MCF 10A (cell line): Measurements from ENCODE around the gene CD300C. TPM values are rescaled to one million over a fixed set of nuclear protein-coding genes. Genes with fewer than 3 reads are reported as not detected.

Source experiments
- BruUV-seq: library from RNA; stranded (reverse); fragments of 400-500 nt; replicated peaks from 2 replicates; lab custom pipeline; 2021; lab: Mats Ljungman, UMichigan
- CTCF ChIA-PET: fragments of 300-600 bp; sonication (Branson Sonifier 250); formaldehyde crosslinking; extraction: SDS; loops from one replicate; lab custom pipeline; 2021; ENCODE audit warnings: antibody characterized with exemption, inconsistent platforms; lab: Yijun Ruan, JAX
- POLR2A ChIA-PET: fragments of 300-600, 350-650 bp; sonication (Branson Sonifier 250); formaldehyde crosslinking; extraction: SDS; loops from one replicate; lab custom pipeline; 2020; ENCODE audit warnings: antibody characterized with exemption, inconsistent platforms; lab: Yijun Ruan, JAX
- DNase-seq: peaks from one replicate; pipeline ENCODE4 v3.0.0-alpha.2; 2018; ENCODE audit not compliant: unreplicated experiment
- H3K27ac Mint-ChIP-seq: one replicate; pipeline ENCODE4 v1.8.0; 2022; ENCODE audit warnings: mild to moderate bottlenecking, low read depth, mixed read lengths; ENCODE audit not compliant: unreplicated experiment
- H3K27me3 Mint-ChIP-seq: one replicate; pipeline ENCODE4 v1.8.0; 2022; ENCODE audit warnings: mixed read lengths; ENCODE audit not compliant: insufficient read depth, unreplicated experiment
- H3K36me3 Mint-ChIP-seq: one replicate; pipeline ENCODE4 v1.8.0; 2022; ENCODE audit warnings: mild to moderate bottlenecking, moderate library complexity, mixed read lengths; ENCODE audit not compliant: insufficient read depth, unreplicated experiment
- H3K4me1 Mint-ChIP-seq: one replicate; pipeline ENCODE4 v1.8.0; 2022; ENCODE audit warnings: mixed read lengths; ENCODE audit not compliant: insufficient read depth, unreplicated experiment
- H3K4me3 Mint-ChIP-seq: one replicate; pipeline ENCODE4 v1.8.0; 2022; ENCODE audit warnings: mild to moderate bottlenecking, moderate library complexity, mixed read lengths; ENCODE audit not compliant: unreplicated experiment
- H3K9me3 Mint-ChIP-seq: one replicate; pipeline ENCODE4 v1.8.0; 2022; ENCODE audit warnings: mixed read lengths; ENCODE audit not compliant: unreplicated experiment
- intact Hi-C: fragments of 100-400 bp; cut with micrococcal nuclease; formaldehyde crosslinking; loops from 2 replicates; pipeline ENCODE4 v1.14.1; 2022
- total RNA-seq: library from RNA; stranded (reverse); gene quantifications from 2 replicates; pipeline ENCODE4 v1.2.3, GENCODE V29; 2022
- TF ChIP-seq, protein P1 (sequence below): fragments of 200-600 bp; IDR thresholded peaks from one replicate; pipeline ENCODE4 v1.8.0; 2022; ENCODE audit warnings: antibody characterized with exemption, mild to moderate bottlenecking; ENCODE audit not compliant: unreplicated experiment

Gene CD300C
- total RNA-seq, 1 experiment from 2014 or later, result not detected

DNA sequence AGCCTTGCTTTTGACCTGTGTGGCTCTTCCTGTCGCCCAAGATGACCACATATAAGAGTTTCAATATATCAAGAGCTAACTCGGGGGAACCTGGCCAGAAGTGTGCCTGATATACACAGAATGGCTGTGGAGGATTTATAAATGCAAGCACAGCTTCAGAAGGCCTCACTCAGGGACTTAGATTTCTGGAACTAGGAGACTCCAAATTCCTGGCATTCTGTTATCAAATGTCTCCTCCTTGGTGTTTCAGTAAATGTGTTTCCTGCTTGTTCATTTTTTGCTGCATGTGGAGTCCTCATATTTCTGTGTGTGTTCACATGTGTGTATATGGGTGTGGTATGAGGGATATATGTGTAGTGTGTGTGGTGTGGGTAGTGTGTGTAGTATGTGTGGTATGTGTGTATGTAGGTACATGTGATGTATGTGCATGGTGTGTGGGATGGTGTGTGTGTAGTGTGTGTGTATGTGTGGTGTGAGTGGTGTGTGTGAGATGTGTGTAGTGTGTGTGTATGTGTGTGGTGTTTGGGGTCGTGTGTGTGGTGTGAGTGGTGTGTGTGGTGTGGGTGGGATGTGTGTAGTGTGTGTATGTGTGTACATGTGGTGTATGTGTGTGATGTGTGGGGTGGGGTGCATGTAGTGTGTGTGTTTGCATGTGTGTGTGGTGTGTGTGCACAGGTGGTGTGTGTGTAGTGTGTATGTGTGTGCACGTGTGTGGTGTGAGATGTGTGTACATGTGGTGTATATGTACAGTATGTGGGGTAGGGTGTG lies 22.4 kb upstream of the CD300C start:
- H3K36me3 Mint-ChIP-seq, result no peaks in the 10 kb centered on the region
- BruUV-seq, result no TSS peak
- TF ChIP-seq, protein P1, sequence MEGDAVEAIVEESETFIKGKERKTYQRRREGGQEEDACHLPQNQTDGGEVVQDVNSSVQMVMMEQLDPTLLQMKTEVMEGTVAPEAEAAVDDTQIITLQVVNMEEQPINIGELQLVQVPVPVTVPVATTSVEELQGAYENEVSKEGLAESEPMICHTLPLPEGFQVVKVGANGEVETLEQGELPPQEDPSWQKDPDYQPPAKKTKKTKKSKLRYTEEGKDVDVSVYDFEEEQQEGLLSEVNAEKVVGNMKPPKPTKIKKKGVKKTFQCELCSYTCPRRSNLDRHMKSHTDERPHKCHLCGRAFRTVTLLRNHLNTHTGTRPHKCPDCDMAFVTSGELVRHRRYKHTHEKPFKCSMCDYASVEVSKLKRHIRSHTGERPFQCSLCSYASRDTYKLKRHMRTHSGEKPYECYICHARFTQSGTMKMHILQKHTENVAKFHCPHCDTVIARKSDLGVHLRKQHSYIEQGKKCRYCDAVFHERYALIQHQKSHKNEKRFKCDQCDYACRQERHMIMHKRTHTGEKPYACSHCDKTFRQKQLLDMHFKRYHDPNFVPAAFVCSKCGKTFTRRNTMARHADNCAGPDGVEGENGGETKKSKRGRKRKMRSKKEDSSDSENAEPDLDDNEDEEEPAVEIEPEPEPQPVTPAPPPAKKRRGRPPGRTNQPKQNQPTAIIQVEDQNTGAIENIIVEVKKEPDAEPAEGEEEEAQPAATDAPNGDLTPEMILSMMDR, result no peak

DNA sequence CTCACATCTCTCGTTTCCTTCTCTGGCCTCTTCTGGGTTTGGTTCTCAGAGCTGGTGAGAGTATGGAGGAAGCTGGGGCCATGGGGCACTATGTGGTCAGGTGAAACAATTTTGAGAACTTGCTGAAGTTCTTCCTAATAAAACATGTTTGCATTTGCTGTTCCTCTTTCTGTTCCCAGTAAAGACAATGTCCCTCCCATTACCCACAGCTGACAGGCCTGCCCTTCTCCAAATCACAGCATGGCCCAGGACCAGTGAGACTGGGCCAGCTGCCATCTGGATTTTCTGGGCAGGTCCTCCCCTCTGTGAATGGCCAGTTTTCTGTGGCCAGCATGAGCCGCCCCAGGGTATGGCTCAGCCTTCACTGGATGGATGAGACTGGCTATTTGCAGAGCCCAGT lies 21.5 kb upstream of the CD300C start, which contains the start of gene CD300H:
Gene CD300H (minus strand): TSS at position 113 of the 400 bp plus-strand sequence.
- no peaks in the 10 kb centered on the region for H3K36me3 Mint-ChIP-seq
- no peak within 1 kb of the TSS for H3K4me3 Mint-ChIP-seq
- BruUV-seq, result no TSS peak
- TF ChIP-seq, protein P1, result no peak
- no peaks in the 10 kb centered on the region for H3K27me3 Mint-ChIP-seq
- peak; percentile 50 for DNase-seq
- peaks cover 9% of the 10 kb centered on the region for H3K9me3 Mint-ChIP-seq
- H3K27ac Mint-ChIP-seq, result peak within 1 kb of the TSS; percentile 41
- CTCF ChIA-PET, result interaction anchor here (1.2 to 2.3 kb wide), 2 partner anchors 36 to 37 kb away, joined by 5 to 8 read pairs; no protein-coding TSS in a partner anchor
- intact Hi-C loops, result loop anchor here (10.0 kb wide), 1 partner anchor 297 kb away; no protein-coding TSS in a partner anchor
- H3K4me1 Mint-ChIP-seq, result peaks cover 33% of the 10 kb centered on the region
- POLR2A ChIA-PET, result interaction anchor here (0.7 to 1.5 kb wide), 2 partner anchors 47 to 208 kb away, joined by 3 read pairs; no protein-coding TSS in a partner anchor

More for the DNA sequence above, 22.4 kb upstream of the CD300C start:
- intact Hi-C loops, result loop anchor here (10.0 kb wide), 1 partner anchor 297 kb away; no protein-coding TSS in a partner anchor
- peak overlapping the region; percentile 41 for H3K27ac Mint-ChIP-seq
- no peak overlapping the region for H3K4me3 Mint-ChIP-seq
- no peak for DNase-seq
- peaks cover 6% of the 10 kb centered on the region for H3K9me3 Mint-ChIP-seq
- POLR2A ChIA-PET, result interaction anchor here (1.0 to 1.7 kb wide), 3 partner anchors 16 to 48 kb away, joined by 3 to 11 read pairs (median 3); no protein-coding TSS in a partner anchor
- peaks cover 33% of the 10 kb centered on the region for H3K4me1 Mint-ChIP-seq
- H3K27me3 Mint-ChIP-seq, result no peaks in the 10 kb centered on the region
- CTCF ChIA-PET, result interaction anchor here (0.8 kb wide), 1 partner anchor 16 kb away, joined by 3 read pairs; no protein-coding TSS in a partner anchor

DNA sequence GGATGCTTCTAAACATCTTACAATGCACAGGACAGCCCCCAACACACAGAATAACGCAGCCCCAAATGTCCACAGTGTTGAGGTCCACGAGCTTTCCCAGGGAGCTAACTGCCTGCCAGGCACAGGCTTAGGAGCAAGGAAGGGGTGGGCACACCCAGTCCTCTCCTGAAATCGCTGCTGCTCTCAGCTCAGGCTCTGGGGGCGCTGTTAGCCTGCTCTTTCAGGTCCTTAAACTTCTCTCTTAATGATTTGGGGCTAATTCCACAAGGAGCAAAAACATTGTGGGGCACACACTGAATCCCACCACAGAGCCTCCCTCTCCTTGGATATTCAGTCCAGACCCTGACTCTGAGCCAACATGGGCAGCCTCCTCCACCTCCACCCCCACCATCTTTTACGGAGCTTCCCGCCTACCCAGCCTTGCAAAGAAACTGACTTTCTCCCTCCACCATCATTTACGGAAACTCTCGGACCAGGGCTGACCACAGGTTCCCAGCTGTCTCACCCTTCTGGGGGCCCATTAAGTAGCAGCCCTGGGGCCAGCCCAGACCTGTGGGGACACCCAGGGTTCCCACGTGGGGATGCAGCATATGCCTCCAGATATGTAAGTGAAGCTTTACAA lies 20.3 kb upstream of the CD300C start:
- Mint-ChIP-seq H3K27me3 (no peaks in the 10 kb centered on the region), H3K9me3 (peaks cover 9% of the 10 kb centered on the region), H3K4me3 (no peak overlapping the region), H3K27ac (no peak overlapping the region), H3K36me3 (no peaks in the 10 kb centered on the region), H3K4me1 (peaks cover 33% of the 10 kb centered on the region)
- TF ChIP-seq, protein P1, result peak; percentile 66
- BruUV-seq, result no TSS peak
- peak; percentile 78 for DNase-seq
- CTCF ChIA-PET, result interaction anchor here (0.6 to 2.3 kb wide), 12 partner anchors 8 to 275 kb away, joined by 3 to 9 read pairs (median 4); partner anchors contain the start of gene CD300C
- intact Hi-C loops, result loop anchor here (1.0 to 10.0 kb wide), 3 partner anchors 36 to 299 kb away; no protein-coding TSS in a partner anchor
- POLR2A ChIA-PET, result interaction anchor here (1.1 kb wide), 1 partner anchor 32 kb away, joined by 3 read pairs; no protein-coding TSS in a partner anchor
